Uterus (tissue), 2 donors: Measurements from ENCODE around the gene DNMT3A.

Source experiments
- CTCF ChIP-seq, 4 experiments: fragments of 200-600 bp in 2 of 4; fragments of 450-650 bp in 2 of 4; sonication (generic) in 2 of 4; IDR thresholded peaks; one replicate each; pipeline ENCODE4 v1.5.1; 2016 to 2019; ENCODE audit warnings: antibody characterized with exemption in 4 of 4, mild to moderate bottlenecking in 2 of 4, moderate library complexity in 1 of 4
- POLR2A ChIP-seq, 2 donors: fragments of 450-650 bp; IDR thresholded peaks; one replicate each; pipeline ENCODE4 v1.6.1; 2016; ENCODE audit warnings: antibody characterized with exemption in 2 of 2, mild to moderate bottlenecking in 1 of 2, moderate library complexity in 1 of 2

GRCh38 chr2:25258847-25259736 is 82.6 kb downstream of the DNMT3A start:
- no peak for TF ChIP-seq CTCF (IDR thresholded peaks at IDR 0.05)
- no peak for TF ChIP-seq POLR2A (IDR thresholded peaks at IDR 0.05)
